Measurements from ENCODE around the gene UQCR10. TPM values are rescaled to one million over a fixed set of nuclear protein-coding genes. Genes with fewer than 3 reads are reported as not detected.

UQCR10 gene
- total and polyA plus RNA-seq, 9 of the 15 experiments (the other 6 are each of a cell fraction or from before 2014, with no cell fraction given): 128 to 903 (median 163) TPM

DNA sequence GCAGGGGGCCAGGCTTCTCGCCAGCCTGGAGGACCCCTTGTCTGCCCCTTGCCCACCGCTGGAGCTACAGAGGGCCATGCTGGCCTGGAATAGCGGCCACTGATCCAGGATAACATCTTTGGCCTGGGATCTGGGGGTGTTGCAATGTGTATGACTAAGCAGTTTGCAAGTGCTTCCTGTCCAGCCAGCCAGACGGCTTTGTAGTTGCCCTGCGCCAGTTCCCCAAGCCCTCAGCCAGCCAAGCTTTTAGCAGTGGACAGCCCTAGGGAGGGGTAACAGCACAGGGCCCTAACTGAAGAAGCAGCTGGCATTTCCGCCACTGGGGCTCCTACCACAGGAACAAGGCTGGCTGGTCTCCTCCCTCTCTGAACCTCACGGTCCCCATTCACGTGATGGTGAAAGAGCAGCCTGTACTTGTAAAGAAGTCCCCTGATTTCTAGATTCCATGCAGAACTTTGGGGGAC, 32.1 kb downstream of the UQCR10 start (continued):
- TF ChIP-seq, protein P1, sequence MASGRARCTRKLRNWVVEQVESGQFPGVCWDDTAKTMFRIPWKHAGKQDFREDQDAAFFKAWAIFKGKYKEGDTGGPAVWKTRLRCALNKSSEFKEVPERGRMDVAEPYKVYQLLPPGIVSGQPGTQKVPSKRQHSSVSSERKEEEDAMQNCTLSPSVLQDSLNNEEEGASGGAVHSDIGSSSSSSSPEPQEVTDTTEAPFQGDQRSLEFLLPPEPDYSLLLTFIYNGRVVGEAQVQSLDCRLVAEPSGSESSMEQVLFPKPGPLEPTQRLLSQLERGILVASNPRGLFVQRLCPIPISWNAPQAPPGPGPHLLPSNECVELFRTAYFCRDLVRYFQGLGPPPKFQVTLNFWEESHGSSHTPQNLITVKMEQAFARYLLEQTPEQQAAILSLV (tag; IDR thresholded peaks at IDR 0.05): 0 out of 2 replicates have a peak, but pooled peaks have one; percentile 47
- TF ChIP-seq PTBP1 (IDR thresholded peaks at IDR 0.05; ENCODE audit: low read depth, low read length) (no peak), TFAM (CRISPR knock-in tag; conservative IDR thresholded peaks at IDR 0.05) (no peak), ZNF224 (CRISPR knock-in tag; IDR thresholded peaks at IDR 0.05) (no peak), RFX7 (CRISPR knock-in tag; IDR thresholded peaks at IDR 0.05) (no peak), NR1H2 (CRISPR knock-in tag; IDR thresholded peaks at IDR 0.05) (no peak), TCF7L2 (IDR thresholded peaks at IDR 0.05; ENCODE audit: low read depth, low read length) (no peak), BACH1 (tag; IDR thresholded peaks at IDR 0.05) (peak; percentile 86), SIX5 (IDR thresholded peaks at IDR 0.05; ENCODE audit: borderline replicate concordance in 1 of 2, insufficient read depth in 1 of 2, low read depth in 1 of 2, low read length in 2 of 2) (no peak), TAL1 (IDR thresholded peaks at IDR 0.05) (no peak), TOE1 (IDR thresholded peaks at IDR 0.05; ENCODE audit: borderline replicate concordance) (no peak), TOE1 (CRISPR knock-in tag; IDR thresholded peaks at IDR 0.05; ENCODE audit: borderline replicate concordance, low read depth) (no peak), CREM (IDR thresholded peaks at IDR 0.05; ENCODE audit: low read depth) (no peak), SPI1 (IDR thresholded peaks at IDR 0.05; ENCODE audit: borderline replicate concordance, low read depth, low read length) (peak; percentile 48; the same call in 1 of the 2 replicates), GABPB2 (CRISPR knock-in tag; conservative IDR thresholded peaks at IDR 0.05) (no peak), L3MBTL2 (IDR thresholded peaks at IDR 0.05) (no peak), NFRKB (IDR thresholded peaks at IDR 0.05; ENCODE audit: low read depth) (no peak), C11orf30 (IDR thresholded peaks at IDR 0.05; ENCODE audit: low read depth) (peak; percentile 96), ZNF140 (CRISPR knock-in tag; IDR thresholded peaks at IDR 0.05) (no peak), ETS2 (tag; IDR thresholded peaks at IDR 0.05; ENCODE audit: borderline replicate concordance, poor library complexity, severe bottlenecking) (no peak), SMC3 (conservative IDR thresholded peaks at IDR 0.05; ENCODE audit: insufficient read depth, low read depth, low read length) (no peak), ZNF584 (CRISPR knock-in tag; IDR thresholded peaks at IDR 0.05; ENCODE audit: low read depth) (no peak)
- TF ChIP-seq, protein P2, sequence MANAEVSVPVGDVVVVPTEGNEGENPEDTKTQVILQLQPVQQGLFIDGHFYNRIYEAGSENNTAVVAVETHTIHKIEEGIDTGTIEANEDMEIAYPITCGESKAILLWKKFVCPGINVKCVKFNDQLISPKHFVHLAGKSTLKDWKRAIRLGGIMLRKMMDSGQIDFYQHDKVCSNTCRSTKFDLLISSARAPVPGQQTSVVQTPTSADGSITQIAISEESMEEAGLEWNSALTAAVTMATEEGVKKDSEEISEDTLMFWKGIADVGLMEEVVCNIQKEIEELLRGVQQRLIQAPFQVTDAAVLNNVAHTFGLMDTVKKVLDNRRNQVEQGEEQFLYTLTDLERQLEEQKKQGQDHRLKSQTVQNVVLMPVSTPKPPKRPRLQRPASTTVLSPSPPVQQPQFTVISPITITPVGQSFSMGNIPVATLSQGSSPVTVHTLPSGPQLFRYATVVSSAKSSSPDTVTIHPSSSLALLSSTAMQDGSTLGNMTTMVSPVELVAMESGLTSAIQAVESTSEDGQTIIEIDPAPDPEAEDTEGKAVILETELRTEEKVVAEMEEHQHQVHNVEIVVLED (CRISPR knock-in tag; IDR thresholded peaks at IDR 0.05): no peak
- TF ChIP-seq, protein P3, sequence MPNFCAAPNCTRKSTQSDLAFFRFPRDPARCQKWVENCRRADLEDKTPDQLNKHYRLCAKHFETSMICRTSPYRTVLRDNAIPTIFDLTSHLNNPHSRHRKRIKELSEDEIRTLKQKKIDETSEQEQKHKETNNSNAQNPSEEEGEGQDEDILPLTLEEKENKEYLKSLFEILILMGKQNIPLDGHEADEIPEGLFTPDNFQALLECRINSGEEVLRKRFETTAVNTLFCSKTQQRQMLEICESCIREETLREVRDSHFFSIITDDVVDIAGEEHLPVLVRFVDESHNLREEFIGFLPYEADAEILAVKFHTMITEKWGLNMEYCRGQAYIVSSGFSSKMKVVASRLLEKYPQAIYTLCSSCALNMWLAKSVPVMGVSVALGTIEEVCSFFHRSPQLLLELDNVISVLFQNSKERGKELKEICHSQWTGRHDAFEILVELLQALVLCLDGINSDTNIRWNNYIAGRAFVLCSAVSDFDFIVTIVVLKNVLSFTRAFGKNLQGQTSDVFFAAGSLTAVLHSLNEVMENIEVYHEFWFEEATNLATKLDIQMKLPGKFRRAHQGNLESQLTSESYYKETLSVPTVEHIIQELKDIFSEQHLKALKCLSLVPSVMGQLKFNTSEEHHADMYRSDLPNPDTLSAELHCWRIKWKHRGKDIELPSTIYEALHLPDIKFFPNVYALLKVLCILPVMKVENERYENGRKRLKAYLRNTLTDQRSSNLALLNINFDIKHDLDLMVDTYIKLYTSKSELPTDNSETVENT (CRISPR knock-in tag; IDR thresholded peaks at IDR 0.05): no peak
- TF ChIP-seq, protein P4, sequence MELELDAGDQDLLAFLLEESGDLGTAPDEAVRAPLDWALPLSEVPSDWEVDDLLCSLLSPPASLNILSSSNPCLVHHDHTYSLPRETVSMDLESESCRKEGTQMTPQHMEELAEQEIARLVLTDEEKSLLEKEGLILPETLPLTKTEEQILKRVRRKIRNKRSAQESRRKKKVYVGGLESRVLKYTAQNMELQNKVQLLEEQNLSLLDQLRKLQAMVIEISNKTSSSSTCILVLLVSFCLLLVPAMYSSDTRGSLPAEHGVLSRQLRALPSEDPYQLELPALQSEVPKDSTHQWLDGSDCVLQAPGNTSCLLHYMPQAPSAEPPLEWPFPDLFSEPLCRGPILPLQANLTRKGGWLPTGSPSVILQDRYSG (tag; conservative IDR thresholded peaks at IDR 0.05; ENCODE audit: low read depth): 0 out of 2 replicates have a peak, but pooled peaks have one; percentile 22
